Body of pancreas (tissue), 4 donors: ENCODE data around the gene PHLDB1.

Experiments
- POLR2A ChIP-seq, 3 donors: fragments of 450-650 bp; IDR thresholded peaks; one replicate each; pipeline ENCODE4 v1.6.1; 2016; ENCODE audit warnings: antibody characterized with exemption in 3 of 3, mild to moderate bottlenecking in 2 of 3
- TF ChIP-seq, protein P1 (sequence below), 7 experiments: fragments of 450-650 bp in 4 of 7; fragments of 200-600 bp in 3 of 7; sonication (generic) in 3 of 7; IDR thresholded peaks; one replicate each; pipeline ENCODE4 v1.5.1; 2016 to 2019; ENCODE audit warnings: antibody characterized with exemption in 7 of 7

DNA sequence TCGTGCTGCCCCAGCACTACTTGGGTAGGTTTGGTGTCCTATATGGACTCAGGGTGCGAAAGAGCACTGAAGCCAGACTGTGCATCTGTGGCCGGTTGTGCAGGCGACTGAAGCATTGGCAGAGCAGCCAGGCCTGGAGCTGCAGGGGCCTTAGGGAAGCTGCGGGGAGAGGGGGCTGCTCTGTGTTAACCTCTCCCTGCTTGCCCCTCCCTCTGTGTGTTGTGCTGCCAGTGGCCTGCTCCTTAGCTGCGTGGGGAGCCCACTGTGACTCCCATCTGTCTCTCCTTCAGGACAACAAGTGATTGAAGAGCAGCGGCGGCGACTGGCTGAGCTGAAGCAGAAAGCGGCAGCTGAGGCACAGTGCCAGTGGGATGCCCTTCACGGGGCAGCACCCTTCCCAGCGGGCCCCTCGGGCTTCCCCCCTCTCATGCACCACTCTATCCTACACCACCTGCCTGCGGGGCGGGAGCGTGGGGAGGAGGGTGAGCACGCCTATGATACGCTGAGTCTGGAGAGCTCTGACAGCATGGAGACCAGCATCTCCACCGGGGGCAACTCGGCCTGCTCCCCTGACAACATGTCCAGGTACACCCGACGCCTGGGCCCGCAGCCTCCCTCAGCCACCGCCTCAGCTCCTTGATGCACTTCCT lies 37.8 kb downstream of the PHLDB1 start:
- TF ChIP-seq, protein P1, sequence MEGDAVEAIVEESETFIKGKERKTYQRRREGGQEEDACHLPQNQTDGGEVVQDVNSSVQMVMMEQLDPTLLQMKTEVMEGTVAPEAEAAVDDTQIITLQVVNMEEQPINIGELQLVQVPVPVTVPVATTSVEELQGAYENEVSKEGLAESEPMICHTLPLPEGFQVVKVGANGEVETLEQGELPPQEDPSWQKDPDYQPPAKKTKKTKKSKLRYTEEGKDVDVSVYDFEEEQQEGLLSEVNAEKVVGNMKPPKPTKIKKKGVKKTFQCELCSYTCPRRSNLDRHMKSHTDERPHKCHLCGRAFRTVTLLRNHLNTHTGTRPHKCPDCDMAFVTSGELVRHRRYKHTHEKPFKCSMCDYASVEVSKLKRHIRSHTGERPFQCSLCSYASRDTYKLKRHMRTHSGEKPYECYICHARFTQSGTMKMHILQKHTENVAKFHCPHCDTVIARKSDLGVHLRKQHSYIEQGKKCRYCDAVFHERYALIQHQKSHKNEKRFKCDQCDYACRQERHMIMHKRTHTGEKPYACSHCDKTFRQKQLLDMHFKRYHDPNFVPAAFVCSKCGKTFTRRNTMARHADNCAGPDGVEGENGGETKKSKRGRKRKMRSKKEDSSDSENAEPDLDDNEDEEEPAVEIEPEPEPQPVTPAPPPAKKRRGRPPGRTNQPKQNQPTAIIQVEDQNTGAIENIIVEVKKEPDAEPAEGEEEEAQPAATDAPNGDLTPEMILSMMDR (IDR thresholded peaks at IDR 0.05) = no peak
- TF ChIP-seq POLR2A (IDR thresholded peaks at IDR 0.05) = no peak
